ENCODE data around the gene WASF3.

- TF ChIP-seq BACH1 (IDR thresholded peaks at IDR 0.05; ENCODE audit: borderline replicate concordance) (no peak), CTCF (IDR thresholded peaks at IDR 0.05 in 2 of 3, conservative IDR thresholded peaks at IDR 0.05 in 1 of 3; ENCODE audit: control insufficient read depth in 2 of 3, extremely low read depth in 1 of 3, insufficient read depth in 1 of 3, low read depth in 3 of 3, low read length in 3 of 3) (no peak), ATF3 (IDR thresholded peaks at IDR 0.05; ENCODE audit: borderline replicate concordance, extremely low read depth, low read depth, low read length) (no peak), POLR2AphosphoS5 (IDR thresholded peaks at IDR 0.05; ENCODE audit: low read length) (no peak)
These were observed 1.5 kb downstream of the WASF3 start for GRCh38 chr13:26558987-26559386.
